ENCODE measurements around the gene RASL10B.
"Not testable (repeated sequence)": the region's sequence is repeated elsewhere in the genome, so short reads cannot be mapped to it uniquely, and the experiment has no call there.

Gene RASL10B, protein sequence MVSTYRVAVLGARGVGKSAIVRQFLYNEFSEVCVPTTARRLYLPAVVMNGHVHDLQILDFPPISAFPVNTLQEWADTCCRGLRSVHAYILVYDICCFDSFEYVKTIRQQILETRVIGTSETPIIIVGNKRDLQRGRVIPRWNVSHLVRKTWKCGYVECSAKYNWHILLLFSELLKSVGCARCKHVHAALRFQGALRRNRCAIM

DNA sequence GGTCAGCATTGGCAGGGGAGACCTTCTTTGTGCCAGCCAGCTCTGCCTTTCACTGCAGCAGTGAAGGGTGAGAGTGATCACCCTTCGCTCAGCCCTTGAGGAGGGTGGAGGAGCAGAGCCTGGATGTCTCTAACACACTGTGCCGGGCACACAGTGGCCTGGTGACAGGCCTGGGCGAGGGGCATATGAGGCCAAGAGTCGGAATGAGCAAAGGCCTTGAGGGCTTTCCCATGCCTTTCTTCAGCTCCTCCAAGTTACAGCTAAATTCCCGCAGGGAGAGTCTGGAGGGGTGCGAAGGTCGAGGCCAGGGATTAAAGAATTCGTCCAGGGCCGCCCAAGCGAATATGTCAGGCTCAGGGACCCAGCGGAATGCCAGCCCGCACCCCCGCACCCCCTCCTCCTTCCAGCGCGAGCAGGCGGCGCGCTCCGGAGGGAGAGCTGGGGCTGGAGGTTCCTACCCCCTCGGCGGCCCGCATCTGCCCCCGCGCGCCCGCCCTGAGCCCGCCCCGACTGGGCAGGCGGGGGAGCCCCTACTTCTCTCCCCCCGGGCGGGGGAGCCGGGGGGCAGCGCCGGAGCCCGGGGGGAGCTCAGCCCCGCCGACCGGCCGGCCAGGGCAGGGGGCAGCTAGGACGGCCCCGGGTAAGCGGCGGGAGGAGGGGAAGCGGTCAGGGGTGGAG is at the start of gene RASL10B:
RASL10B (plus strand) TSS at position 401 of the 678 bp plus-strand sequence. CDS start 3,546 bp downstream, outside the sequence.
- DNase-seq: peak; percentile 78

DNA sequence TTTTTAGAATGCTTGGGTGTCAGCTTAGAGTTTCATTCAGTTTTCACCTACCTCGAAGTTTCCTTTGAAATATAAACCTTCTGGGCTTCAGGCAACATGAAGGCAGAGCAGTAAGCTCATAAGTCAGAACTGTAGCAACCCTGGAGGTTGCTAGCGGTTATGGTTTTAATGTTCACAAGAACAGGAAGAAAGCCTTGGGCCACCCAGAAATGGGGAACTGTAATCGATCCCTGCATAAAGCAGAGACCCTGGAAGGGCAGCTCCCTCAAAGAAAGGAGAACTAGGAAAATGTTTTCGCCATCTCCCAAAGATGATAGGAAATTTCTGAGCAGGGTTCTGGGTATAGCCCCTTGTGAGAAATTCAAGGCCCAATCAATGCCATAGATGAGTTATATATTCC is 47.8 kb upstream of the RASL10B start:
- DNase-seq: no peak

GRCh38 chr17:35684055-35684802 is 47.2 kb upstream of the RASL10B start:
- DNase-seq: no peak

DNA sequence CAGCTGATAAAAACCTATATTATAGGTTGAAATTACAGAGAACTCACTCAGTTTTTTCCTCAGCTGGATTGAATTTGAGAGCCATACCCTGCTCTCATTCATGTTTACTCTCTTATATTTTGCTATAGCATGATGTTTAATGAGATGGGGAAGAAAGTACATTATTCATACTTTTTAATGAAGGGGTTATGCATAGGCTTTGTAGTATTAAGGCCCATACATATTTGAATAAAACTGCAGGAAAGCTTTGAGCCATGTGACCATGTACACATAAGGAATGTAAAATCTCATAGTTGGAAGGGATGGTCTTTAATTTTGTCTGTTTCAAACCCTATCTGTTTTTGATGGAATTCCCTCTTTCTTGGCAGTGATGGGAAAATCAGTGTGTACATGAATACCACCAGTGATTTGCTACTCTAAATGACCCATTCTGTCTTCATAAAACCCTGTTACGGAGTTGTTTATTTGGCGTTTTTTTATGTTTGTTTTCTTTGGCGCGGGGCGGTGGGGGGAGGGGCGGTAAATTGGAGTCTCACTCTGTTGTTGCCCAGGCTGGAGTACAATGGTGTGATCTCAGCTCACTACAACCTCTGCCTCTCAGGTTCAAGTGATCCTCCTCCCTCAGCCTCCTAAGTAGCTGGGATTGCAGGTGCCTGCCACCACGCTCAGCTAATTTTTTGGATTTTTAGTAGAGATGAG is 38.8 kb upstream of the RASL10B start:
- DNase-seq: no peak

- DNase-seq: no peak
Observed at GRCh38 chr17:35693662-35694061, 37.8 kb upstream of the RASL10B start.

DNA sequence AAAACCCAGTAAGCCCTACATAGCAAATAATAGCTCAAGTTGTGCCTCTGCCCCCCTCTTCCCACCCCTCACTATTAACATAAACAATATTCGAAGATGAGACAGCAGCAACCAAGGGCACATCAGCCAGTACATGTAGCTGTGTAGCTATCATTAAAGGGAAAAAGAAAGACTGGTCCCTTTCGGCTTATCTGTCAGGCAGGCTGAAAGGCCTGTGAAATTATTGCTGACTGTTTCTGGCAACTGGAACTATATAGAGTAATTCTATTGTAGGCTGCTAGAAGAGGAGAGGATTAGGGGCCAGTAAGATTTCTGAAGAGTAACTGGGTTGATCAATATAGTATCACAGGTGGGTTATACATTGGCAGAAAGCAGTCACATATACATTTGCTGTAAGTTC is 36.5 kb upstream of the RASL10B start:
- no peak for DNase-seq

DNA sequence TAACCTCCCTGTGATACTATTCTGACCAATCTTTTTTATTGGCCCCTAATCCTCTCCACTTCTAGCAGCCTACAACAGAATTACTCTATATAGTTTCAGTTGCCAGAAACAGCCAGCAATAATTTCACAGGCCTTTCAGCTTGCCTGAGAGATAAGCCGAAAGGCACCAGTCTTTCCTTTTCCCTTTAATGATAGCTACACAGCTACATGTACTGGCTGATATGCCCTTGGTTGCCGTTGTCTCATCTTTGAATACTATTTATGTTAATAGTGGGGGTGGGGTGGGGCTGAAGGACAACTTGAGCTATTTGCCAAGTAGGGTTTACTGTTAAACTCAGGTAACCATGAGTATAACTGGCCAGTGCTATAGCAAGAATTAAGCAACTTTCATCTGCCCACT is 35.8 kb upstream of the RASL10B start:
- no peak for DNase-seq

DNA sequence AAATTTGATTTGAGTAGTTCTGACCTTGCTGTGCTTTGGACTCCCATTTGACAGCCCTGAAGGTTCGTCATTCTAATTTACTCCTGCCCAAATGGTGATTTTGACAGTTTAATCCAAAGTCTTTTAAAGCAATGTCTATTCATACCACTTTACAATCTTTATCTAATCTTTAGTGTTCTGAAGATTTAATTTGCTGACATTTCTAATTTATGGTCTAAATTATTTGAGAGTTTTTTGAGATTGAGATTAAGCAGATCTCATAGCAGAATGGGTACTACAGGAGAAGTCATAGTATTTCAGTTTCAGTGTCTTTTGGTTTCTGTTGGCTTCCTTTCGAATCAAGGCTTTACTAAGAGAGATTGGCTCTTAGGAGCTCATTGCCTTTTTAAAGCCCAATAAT is 32.6 kb upstream of the RASL10B start:
- no peak for DNase-seq

DNA sequence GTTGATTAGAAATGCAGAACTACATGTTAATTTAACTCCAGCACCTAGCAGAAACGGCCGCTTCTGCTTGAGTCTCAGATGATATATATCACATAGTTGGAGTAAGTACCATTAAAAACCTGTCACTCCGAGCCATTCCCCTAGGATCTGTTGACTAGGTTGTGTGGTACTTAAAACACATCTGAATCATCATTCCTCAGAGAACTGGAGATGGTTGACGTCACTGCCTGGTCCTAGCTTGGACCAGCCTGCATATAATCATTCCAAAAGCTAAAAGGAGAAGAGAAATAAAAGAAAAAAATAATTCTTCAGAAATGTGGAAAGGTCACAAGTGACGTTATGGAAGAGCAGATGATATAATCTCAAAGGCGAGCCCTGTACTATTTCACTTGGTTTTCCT is 31.3 kb upstream of the RASL10B start:
- DNase-seq: no peak

- no peak for DNase-seq
Observed at GRCh38 chr17:35701491-35701890, 29.9 kb upstream of the RASL10B start.

DNA sequence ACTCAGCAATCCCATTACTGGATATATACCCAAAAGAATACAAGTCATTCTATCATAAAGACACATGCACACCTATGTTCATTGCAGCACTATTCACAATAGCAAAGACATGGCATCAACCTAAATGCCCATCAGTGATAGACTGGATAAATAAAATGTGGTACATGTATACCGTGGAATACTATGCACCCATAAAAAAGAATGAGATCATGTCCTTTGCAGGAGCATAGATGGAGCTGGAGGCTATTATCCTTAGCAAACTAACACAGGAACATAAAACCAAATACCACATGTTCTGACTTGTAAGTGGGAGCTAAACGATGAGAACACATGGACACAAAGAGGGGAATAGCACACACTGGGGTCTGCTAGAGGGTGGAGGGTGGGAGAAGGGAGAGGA is 28.1 kb upstream of the RASL10B start:
- not testable (repeated sequence) for DNase-seq

- DNase-seq: no peak
Observed at GRCh38 chr17:35705230-35705629, 26.2 kb upstream of the RASL10B start.

GRCh38 chr17:35705705-35706104 is 25.7 kb upstream of the RASL10B start:
- no peak for DNase-seq

DNA sequence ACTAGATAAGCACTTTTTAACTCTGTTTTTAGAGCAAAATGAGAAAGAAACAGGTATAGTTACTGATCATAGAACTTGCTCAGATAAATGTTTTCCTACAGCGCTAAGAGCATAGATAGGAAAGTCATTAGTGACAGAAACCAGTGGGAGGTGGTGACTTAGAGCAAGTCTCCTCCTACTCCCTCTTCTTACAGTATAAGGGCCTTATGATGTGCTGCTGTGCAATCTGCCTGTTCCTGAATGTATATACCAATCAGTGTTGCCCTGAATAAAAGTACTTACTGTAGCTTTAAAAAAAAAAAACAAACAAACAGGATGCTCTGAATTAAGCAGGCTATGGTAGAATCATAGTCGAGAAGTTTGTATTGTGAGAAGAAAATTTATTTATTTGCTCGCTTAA is 23.3 kb upstream of the RASL10B start:
- DNase-seq: no peak

GRCh38 chr17:35708951-35709350 is 22.5 kb upstream of the RASL10B start:
- no peak for DNase-seq

- no peak for DNase-seq
Observed at GRCh38 chr17:35709874-35710273, 21.6 kb upstream of the RASL10B start.

DNA sequence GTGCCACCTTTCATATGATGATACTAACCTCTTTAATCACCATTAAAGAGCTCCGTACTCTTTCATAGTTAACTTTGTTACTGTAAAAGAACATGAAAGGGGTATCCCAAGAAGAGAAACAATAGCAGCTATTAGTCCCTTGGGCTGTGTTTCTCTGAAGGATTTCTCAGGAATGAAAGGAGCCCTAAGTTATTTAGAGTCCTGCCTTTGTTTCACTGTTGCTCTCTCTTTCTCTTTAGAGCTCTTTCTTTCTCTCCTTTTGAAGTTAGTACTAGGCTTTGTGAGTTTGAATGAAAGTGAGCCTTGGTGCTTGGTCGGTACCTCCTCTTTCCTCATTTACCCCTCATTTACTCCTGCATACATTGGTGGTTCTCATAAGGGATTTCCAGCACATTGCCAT is 20.5 kb upstream of the RASL10B start:
- DNase-seq: no peak

- no peak for DNase-seq
Observed at GRCh38 chr17:35713069-35713728, 18.2 kb upstream of the RASL10B start.

- DNase-seq: no peak
Observed at GRCh38 chr17:35714988-35715387, 16.5 kb upstream of the RASL10B start.

- DNase-seq: no peak
Observed at GRCh38 chr17:35715416-35715815, 16.0 kb upstream of the RASL10B start.

DNA sequence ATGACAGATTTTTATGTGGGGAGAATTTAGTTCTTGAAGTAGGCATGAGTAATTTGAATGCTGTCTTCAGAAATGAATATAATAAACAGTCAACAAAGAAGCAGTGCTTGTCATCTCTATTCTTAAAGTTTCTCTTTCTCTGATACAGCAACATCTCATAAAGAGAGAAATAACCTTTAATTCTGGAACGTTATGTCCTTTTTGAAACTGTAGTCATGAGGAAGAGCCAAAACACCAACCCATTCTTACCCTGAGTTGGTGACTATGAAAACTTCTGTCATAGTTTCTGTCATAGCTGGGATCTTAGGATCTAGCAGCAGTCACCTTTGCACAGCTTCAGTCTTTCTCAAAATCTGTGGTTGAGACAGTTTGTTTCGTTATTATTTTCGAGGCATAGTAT is 15.3 kb upstream of the RASL10B start:
- no peak for DNase-seq

GRCh38 chr17:35716897-35717465 is 14.5 kb upstream of the RASL10B start:
- no peak for DNase-seq

- DNase-seq: no peak
Observed at GRCh38 chr17:35717475-35717874, 14.0 kb upstream of the RASL10B start.
